HL-60/S4 treated with retinoic acid at 250 ng/mL for 4 days and 3 days (cell line): ENCODE measurements around the gene PANK2.
"Not testable (repeated sequence)": the region's sequence is repeated elsewhere in the genome, so short reads cannot be mapped to it uniquely, and the experiment has no call there.

Experiments
- in situ Hi-C: fragments of 300-500 bp; cut with MboI; formaldehyde crosslinking; loops from 2 replicates; pipeline ENCODE4 v1.7.0; 2022; ENCODE audit warnings: low sequenced_read_pairs

PANK2 gene

DNA sequence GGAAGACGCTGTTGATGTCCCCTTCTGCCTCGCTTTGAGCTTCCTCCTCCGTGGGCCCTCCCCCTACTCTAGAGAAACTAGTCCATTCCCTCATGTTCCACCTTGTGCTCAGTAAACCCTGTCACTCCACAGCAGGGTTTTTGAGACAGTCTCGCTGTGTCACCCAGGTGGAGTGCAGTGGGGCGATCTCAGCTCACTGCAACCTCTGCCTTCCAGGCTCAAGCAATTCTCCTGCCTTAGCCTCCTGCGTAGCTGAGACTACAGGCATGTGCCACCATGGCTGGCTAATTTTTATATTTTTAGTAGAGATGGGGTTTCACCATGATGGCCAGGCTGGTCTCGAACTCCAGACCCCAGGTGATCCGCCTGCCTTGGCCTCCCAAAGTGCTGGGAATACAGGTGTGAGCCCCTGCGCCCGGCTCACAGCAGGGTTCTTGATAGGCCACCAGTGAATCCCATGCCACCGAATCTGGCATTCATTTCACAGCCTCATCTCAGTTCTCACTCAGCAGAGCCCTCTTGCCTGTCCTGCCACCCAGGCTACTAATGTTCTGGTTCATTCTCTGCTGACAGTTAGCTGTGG is 36.0 kb downstream of the PANK2 start:
- in situ Hi-C loops: no loop called here

DNA sequence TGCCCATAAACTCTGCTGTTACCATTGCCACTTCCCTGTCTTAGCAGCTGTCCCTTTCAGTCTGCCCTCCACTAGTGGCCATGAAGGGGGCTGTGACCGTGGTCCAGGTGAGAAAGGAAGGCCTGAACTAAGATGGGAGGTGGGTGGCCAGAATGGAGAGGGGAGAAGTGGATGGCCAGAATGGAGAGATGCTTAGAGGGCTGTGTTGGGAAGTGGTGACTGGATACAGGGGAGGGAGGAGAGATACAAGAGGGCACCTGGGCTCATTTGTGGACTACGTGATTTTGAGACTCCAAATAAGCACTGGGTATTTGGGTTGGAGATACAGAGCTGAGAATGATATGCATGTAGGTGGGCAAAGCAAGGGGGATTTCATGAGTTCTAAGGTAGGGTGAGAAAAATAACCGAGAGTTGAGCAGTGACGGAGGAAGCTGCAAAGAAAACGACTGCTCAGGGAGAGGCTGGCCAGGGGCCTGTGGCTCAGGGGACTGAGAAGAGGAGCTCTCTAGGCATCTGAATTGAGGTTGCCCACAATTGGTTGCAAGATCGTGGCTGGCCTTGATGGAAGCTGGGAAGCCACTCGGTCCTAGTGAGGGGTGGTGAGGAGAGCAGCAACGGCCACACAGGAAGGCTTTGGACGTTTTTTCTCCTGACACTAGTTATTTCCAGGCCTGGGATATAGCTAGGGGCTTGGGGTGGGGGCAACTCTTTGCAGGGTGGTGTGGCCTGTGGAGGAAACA is 36.9 kb downstream of the PANK2 start:
- in situ Hi-C loops: no loop called here

DNA sequence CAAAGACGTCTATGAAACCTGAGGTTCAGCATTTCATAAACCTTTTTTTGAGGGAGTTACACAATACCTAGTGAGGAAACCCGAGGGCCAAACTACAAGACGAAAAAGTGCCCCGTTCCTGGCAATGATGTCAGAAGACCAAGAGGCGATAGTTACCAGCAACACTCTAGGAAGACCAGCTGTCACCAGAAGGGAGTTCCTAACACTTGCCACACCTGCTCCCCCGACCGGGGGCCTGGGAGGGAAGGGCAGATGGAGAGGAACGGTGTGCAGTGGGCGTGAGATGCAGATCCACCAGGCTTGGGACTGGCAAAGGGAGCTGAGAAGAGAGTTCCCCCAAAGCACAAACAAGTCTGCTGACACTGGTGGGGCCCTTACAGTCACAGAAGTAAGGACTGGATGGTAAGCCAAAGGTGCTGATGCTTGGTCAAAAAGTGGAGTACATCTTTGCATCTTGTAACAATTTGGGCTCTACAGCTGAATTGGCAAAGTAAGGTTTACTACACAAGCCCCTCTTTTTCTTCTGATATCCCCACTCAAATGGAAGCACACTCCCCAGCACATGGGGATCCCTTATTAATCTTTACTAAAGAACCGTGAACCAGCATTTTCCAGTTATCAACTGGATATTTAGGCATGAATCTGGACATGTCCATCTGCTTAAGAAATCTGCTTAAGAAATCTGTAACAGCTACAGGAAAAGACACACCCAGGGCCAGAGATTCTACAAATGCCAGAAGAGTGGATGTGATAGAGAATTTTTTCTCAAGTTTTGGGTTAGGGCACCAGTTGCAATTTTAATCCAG is 38.5 kb downstream of the PANK2 start:
- in situ Hi-C loops: no loop called here

DNA sequence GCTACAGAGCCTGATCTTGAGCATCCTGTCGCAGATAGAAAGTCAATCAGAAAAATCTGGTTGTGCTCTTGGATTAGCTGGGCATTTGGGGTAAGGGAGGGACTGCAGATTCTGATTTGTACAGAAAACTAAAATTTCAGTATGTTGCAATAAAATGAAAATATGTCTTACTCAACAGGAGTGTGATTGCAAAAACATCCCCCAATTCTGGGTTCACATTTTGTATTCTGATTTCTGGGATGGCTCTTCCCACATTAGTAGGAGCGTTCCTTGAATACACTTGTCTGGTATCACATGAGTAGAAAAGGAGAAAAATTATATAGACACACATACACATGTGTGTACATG is 40.5 kb downstream of the PANK2 start:
- in situ Hi-C loops: no loop called here

DNA sequence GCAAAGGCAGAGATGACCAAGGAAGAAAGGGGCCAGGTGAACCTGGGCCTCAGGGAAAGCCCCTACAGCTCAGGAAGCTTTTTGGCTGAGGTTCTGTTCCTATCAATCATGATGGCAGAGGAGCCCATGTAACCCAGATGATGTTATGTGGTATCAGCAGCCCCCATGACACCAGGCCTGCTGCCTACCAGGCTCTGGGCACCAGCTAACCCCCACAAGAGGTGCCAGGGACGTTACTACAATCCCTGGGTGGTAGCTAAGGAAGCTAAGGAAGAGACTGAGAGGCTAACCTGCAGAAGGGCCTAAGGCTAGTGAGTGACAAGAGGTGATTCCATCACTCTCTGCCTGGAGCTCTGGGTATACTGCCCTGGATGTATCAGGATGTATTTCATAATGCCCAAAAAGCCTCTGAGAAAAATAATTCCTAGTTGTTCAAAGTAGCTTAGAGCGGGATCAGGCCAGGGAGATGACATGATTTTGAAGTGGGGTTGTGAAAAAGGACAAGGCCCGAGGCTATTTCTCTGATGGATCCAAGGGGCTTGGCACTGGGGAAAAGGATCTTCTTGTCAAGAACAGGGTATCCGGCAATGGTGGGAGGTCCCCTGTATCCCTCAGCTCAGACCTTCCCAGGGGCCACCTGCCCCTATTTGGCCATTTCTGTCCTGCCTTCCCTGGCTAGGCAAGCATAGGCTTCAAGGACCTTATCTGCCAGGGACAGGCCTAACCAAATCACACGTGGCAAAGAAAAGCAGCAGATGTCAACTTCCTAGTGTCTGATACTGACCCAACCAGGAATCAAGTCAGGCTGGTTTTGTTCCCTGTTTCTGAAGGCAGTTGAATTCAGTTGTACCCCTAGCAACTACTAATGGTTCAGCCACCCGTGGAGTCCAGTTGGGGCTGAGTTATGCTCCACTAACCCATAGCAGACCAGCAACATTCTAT is 41.3 kb downstream of the PANK2 start:
- in situ Hi-C loops: no loop called here

DNA sequence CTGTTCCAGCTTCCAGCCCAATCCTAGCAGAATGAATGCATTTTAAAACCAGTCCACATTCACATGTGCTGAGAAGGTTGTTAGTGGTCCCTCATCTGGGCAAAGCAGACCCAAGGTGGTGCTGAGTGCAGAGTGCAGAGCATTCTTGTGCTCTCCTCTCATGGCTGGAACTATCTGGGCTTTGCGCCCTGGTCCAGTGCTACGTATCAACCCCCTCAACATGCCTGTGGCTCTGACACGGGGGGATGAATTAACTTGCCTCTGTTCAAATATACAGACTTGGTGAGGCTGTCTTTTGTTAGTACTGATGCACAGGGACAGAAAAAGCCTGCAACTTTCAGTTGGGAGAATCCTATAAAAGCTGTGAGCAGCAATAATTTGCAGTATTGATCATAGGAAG is 42.5 kb downstream of the PANK2 start:
- in situ Hi-C loops: no loop called here

DNA sequence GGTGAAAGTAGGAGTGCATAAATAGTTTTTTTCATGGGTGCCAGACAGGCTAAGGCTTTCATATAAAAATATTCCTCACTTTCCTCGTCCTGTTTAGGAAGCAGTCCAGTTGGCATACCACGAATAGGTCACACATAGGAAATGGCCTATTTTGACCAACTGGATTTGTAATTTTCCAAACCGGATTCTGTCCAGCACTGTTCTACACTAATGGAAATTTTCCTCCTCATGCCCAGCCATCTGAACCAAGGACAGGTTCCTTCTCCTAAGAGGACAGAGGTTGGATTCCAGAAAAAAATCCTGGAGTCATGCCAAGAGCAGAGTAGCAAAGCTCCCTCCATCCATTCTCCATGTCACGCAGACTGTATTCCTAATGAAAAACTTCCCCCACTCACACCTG is 43.1 kb downstream of the PANK2 start:
- in situ Hi-C loops: no loop called here

DNA sequence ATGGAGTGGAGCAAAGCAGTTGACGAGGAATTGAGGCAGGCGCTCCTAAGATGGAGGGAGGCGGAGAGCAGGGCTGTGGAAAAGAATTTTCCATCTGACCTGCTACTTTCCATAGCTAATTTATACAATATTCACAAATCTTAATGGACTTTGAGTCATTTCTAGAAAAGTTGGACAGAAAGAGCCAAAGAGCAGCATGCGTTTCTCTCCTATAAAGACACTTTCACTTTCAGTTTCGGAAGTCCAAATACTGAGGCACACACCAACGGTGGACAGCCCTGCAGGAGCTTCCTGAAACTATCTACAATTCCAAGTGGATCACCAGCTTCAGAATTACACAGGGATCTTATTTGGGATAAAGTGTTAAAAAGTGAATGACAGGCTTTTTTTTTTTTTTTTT is 43.5 kb downstream of the PANK2 start:
- in situ Hi-C loops: no loop called here

DNA sequence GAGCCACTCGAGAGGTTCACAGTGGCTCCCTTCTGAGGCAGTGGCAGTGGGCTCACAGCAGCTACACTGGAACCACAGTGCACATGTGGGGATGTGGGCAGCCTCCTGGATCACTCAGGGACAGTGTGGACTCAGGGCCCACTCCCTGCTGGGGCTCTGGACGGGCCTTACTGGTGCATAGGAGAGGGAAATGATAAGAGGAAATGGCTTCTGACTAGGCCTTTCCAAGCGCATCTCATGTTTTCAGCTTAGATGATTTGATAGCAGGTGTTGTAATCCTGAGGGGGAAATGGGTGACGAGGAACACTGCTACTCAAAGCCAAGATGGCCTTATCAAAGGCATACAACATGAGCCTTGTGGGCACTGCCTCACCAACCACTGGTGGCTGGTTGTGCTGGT is 44.0 kb downstream of the PANK2 start:
- in situ Hi-C loops: no loop called here

DNA sequence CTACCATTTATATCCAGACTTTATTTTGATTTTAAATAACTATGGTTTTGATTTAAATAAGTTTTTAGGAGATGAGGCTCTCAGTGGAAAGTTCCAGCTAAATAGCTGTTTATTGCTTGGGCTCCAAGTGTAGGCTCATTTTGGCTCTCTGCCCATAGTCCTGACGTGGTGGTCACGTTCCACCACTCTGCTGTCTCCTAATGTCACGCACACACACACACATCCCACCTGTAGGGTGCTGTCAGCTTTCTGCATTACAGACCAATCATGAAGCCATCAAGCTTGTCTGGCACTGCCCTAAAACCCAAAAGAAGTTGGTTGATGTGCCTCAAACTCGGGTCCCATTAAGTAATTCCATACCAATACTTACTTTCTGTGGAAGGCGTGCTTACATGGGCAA is 45.4 kb downstream of the PANK2 start:
- in situ Hi-C loops: no loop called here

DNA sequence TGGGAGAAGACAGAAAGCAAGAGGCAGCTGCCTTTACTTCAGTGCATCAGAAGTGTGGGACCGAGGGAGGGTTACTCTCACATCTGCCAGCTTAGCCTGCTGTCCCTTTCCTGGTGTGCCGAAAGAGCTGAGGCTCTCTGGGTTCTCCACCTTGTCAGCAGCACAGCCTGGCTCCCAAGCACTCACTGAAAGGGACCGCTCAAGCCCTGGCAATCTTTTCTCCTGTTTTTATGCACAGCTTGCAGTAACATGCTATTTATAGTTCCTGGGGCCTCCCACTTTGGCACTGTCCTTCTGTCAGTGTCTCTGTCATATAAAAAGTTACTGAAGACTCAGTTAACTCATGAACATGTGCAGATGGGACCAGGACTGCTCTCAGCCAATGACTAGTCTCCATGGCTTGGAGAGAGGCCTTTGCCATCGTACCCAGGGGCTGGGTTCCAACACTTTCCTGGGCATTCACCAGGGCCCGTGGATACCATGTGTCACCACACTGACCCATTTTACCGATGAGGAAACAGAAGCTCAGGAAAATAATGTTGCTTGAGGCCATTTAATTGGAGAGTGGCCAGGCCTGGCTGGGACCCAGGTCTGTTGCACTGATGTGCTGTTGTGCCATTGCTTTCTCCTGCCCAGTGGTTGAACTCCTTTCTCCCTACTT is 46.2 kb downstream of the PANK2 start:
- in situ Hi-C loops: no loop called here

DNA sequence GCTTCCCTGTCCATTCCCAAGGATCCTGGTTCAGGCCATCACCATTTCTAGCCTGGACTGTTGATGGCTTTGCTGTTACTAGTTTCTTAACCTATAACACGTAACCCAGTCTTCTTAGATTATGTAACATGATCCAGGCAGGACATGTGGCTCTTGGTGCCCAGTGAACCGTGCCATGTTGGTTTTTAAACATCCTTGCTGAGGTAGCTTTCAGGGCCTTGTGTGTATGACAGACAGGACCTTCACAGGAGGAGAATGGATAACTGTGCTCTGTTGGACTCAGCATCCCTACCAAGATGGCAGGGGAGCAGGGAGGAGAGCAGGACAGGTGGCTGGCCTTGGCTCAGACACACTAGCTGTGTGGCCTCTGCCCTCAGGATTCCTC is 46.8 kb downstream of the PANK2 start:
- in situ Hi-C loops: no loop called here

DNA sequence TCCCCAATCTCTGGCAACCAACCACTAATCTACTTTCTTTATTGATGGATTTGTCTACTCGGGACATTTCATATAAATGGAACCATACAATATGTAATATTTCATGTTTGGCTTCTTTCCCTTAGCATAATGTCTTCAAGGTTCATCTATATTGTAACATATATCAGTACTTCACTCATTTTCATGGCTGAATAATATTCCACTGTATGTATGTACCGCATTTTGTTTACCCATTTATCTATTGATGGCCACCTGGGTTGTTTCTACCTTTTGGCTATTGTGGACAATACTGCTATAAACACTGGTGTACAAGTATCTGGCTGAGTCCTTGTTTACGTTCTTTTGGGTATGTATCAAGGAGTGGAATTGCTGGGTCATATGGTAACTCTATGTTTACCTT is 48.4 kb downstream of the PANK2 start:
- in situ Hi-C loops: no loop called here

DNA sequence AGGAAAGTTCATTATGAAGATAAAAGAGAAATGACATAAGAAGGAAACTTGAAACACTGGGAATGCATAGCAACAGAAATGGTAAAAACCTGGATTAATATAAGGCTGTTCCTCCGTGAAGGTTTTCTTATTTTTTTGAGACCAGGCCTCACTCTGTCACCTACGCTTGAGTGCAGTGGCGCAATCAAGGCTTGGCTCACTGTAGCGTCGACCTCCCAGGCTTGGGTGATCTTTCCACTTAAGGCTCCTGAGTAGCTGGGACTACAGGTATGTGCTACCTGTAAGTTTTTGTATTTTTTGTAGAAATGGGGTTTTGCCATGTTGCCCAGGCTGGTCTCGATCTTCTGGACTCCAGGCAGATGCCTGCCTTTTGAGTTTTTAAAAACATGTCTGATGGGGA is 51.7 kb downstream of the PANK2 start:
- in situ Hi-C loops: no loop called here

DNA sequence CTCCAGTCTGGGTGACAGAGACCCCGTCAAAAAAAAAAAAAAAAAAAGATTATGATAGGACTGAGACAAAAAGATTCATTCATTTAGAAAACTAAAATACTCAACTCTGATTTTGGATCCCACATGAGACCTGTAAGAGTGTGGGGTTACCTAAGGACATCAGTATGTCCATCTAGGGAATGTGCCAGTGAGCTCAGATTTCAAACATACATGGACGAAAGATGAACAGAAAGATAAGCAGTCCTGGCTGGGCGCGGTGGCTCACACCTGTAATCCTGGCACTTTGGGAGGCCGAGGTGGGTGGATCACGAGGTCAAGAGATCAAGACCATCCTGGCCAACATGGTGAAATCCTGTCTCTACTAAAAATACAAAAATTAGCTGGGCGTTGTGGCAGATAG is 57.5 kb downstream of the PANK2 start:
- in situ Hi-C loops: not testable (repeated sequence)

DNA sequence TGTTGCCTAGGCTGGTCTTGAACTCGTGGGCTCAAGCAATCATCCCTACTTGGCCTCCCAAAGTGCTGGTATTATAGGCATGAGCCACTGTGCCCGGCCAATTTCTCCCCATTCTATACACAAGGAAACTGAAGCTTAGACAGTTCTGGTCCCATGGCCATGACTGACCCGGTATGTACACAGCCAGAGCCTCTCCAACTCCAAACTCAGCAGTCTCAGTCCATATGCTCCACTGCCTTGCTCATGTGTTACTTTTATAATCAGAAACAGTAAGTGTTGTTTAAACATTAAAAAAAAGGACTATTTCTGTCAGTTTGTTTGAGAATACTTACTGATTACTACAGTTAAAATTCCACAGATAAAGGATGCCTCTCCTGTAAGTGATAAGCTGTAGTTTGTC is 75.5 kb downstream of the PANK2 start:
- in situ Hi-C loops: no loop called here

DNA sequence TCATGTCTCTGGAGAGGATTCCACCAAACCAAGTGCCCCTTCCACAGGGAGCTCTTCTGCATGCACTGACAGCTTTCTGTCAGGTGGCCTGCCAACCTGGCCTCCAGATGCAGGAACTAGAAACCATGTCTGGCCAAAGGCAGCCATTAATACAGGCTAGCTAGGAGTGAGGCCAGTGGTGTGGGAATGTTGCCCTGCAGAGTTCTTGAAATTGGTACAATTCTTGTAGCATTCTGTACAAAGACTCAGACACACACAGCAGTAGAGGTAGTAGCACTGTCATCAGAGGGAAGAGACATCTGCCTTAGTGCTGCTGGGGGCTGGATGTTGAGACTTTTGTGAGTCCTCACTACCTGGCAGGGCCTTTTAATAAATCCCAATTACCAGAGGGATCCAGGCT is 77.4 kb downstream of the PANK2 start:
- in situ Hi-C loops: no loop called here

DNA sequence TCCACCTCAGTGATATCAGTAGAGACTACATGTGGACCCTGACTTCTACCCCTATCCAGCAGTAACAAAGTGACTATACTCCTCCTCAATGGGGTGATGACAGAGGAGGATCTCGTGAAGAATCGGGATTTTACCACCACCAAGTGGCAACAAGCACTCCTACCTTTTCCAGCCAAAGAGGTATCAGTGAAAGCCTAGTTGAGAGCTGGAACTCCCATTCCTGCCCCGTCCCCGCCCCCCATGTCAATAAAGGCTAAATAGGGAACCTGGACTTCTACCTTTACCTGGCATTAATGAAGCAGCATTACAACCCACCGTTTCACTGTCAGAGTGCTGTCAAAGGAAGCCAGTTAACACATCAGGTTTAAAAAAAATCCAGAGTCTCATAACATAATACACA is 80.8 kb downstream of the PANK2 start:
- in situ Hi-C loops: no loop called here

DNA sequence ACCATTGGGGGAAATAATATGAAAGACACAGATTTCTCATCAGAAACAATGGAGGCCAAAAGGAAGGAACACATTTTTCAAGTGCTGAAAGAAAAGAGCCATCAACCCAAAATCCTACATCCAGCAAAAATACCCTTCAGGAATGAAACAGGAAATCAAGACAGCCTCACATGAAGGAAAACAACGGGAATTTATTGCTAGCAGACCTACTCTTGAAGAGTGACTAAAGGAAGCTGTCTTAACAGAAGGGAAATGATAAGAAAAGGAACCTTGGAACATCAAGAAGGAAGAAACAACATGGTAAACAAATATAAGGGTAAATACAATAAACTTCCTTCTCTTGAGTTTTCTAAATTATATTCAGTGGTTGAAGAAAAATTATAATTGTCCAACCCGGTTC is 82.0 kb downstream of the PANK2 start:
- in situ Hi-C loops: no loop called here

DNA sequence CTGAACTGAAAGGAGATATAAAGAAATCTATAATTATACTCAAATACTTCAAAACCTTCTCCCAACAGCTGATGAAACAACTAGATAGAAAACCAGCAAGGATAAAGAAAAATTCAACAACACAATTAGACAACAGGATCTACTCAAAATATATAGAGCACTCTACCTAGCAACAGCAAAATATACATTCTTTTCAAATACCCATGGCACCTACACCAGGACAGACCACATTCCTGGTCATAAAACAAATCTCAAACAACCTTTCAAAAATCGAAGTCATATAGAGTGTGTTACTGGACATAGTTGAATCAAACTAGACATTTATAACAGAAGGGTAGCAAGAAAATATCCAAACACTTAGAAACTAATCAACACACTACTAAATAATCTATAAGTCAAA is 83.0 kb downstream of the PANK2 start:
- in situ Hi-C loops: no loop called here

DNA sequence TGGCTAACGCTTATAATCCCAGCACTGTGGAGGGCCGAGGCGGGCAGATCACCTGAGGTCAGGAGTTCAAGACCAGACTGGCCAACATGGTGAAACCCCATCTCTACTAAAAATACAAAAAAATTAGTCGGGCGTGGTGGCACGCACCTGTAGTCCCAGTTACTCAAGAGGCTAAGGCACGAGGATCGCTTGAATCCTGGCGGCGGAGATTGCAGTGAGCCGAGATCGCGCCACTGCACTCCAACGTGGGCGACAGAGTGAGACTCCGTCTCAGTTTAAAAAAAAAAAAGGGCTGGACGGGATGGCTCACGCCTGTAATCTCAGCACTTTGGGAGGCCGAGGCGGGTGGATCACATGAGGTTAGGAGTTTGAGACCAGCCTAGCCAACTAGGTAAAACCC is 83.4 kb downstream of the PANK2 start:
- in situ Hi-C loops: not testable (repeated sequence)
